NCI-H128 (cell line): ENCODE results near the gene FOXK1.

Experiments used
- DNase-seq: peaks from one replicate; lab custom pipeline; 2025; ENCODE audit not compliant: unreplicated experiment; lab: John Stamatoyannopoulos, UW

Gene FOXK1

DNA sequence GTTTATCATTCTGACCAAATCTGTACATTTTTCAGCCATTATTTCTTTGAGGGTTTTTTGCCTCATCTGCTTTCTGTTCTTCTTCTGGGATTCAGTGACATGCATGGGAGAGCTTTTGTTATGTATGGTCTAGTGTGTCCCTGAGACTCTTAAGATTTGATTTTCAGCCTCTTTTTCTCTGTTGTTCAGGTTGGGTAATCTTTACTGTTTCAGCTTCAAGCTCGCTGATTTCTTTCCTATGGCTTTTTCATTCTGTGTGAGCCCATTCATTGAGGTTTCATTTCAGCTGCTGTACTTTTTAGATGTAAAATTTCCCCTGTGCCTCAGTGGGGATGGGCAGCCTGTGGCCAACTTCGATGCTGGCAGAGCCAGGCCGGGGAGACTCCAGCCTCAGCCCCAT is 38.1 kb downstream of the FOXK1 start:
- DNase-seq = no peak

DNA sequence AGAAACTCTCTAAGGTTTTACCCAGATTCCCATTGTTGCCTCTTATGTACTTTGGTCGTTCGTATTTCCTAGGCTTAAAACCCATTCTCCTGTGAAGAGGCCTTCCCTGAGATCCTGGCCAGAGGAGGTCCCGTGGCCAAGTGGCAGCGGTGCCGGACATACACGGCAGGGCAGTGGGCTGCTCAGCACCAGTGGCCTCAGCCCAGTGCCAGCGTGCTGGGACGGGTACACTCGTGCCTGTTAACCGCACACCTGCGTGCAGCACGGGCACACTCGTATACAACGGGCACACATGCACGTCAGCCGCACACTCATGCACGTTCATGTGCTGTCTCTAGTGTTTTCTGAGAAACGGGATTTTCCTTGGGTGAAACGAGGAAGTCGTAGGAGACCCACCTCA is 40.2 kb downstream of the FOXK1 start:
- DNase-seq = no peak

DNA sequence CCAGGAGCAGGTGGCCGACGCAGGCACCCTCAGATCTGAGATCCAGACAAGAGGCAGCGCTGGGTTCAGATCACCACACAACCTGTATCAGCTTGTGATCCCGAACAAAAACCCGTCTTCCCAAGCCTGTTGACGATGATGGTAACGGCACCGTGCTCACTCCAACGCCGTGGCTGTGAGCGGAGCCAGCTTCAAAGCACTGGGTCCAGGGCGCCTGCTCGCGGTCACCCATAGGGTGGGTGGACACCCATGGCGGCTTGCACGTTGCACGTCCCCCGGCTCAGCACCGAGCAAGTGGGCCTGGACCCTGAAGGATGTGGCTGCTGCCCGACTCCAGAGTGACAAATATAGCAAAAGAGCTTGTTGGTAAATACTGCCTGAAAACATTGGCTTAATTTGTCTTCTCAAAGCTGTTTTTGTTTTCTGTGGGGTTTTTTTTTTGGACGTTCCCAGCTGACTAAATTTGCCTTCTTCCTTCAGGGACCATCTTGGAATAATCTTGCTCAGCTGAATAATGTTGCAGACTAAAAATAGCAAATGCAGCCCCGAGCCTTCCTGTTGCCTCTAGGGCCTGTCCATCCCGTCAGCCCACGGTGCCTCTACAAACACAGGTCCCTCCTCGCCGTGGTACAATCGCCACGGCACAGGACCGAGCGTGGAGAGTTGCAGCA is 41.0 kb downstream of the FOXK1 start:
- no peak for DNase-seq

DNA sequence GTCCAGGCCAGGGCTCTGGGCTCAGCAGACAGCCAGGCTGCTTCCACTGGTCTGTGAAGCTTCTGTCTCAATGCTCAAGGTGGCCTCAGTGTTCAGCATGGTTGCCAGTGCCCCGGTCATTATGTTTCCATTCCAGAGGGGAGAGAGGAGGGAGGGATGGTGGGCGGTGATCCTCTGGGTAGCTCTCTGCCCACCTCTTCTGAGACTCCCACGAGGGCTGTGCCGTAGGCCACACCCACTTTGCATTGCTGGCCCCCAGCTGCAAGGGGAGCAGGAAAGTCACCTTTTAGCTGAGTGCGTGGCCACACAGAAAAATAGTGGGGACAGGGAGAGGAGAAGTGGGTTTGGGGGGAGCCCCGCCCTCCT is 42.5 kb downstream of the FOXK1 start:
- DNase-seq = no peak

DNA sequence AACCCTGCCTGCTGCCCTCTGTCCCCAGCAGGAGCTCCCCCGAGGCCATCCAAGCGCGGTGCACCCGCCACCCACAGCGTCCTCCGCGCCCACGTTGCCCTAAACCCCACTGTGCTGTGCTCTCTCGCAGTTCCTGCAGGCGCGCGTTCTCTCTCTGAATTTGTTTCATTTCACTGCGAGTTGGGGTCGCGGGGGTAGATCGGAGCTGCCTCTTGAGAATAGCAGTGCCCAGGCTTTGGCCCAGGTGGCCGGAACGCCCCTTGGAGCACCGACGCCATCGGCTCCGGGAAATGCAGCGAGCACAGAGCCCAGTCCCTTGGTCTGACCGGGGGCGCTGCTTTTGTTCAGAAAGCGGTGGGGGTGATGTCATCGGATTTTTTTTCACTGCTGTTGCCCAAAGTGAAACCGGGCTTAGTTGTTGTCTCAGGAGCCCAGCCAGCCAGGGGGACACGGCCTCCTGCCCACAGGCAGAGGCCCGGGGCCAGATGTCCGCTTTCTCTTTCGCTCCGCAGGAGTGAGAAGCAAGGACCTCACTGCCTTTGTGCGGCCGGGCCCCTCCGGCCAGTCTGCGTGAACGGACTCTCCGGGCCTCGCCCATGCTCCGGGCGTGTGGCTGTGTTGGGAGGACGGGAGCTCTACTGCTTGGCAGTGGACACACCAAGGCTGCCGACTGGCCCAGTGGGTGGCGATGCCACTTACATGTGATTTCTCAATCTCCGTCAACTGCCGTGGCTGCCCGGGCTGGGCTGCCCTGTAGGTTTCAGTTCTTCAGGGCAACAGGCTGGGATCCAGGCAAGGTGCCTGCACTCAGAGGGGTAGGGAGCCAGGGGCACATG is 43.1 kb downstream of the FOXK1 start:
- no peak for DNase-seq

DNA sequence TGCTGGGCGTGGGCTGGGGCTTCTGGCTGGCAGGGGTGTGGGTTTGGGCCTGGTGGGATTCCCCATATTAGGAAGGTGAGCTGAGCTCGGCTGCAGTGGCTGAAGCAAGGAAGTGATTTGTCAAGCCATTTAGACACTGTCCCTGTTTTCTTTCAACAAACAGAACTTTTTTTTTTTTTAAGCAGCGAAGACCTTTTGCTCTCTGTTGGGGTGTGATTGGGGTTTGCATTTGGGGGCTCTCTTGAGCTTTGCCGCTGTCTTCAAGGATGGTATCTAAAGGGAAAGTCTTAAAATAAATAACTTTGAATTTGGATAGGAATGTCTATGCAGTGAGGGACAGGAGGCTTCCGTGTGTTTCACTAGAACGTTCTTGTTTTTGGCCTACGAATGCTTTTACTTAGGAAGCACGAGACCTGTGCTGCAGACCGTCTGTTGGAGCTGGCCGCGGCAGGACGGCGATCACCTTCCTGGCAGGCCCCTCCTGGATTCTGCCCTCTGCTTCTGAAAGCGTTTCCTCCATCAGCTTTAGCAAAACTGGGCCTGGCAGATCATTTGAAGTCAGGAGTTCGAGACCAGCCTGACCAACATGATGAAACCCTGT is 43.9 kb downstream of the FOXK1 start:
- no peak for DNase-seq

- DNase-seq = no peak
Observed at GRCh38 chr7:4726566-4726965, 44.5 kb downstream of the FOXK1 start.

GRCh38 chr7:4727914-4728705 is 46.0 kb downstream of the FOXK1 start:
- DNase-seq = no peak

DNA sequence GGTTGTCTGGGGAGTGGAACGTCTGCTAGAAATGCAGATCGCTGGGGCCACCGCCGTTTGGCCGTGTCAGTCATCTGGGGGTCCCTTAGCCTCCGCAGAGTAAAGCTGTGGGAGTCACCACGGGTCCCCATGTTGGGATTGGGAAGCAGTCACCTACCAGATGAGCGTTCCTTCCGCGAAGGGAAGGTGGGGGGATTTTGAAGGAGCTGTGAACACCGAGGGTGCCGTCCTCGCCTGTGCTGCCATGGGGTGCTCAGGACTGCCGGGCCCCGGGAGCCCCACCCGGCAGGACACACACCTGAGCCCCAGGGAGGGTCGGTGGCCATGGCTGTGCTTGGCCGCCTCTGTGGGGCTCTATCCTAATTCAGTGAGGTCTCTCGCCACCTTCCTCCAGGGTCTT is 47.2 kb downstream of the FOXK1 start:
- DNase-seq = no peak

DNA sequence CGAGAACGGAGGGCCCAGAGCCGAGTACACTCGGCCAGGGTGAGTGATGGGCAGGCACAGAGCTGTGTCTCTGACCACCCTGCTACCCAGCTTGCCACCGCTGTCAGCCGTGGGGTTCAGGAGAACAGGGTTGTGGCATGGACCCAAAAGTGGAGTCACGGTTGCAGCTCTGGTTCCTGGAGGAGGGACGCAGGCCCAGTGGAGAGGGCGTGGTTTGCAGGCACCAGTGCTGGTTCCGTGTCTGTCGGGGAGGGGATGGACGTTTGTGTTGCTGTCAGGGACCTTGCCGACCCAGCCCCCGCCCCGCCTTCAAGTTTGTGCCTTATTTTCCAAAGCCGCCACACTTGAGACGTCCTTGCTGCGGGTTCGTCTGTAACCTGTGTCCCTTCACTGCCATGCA is 48.2 kb downstream of the FOXK1 start:
- no peak for DNase-seq

DNA sequence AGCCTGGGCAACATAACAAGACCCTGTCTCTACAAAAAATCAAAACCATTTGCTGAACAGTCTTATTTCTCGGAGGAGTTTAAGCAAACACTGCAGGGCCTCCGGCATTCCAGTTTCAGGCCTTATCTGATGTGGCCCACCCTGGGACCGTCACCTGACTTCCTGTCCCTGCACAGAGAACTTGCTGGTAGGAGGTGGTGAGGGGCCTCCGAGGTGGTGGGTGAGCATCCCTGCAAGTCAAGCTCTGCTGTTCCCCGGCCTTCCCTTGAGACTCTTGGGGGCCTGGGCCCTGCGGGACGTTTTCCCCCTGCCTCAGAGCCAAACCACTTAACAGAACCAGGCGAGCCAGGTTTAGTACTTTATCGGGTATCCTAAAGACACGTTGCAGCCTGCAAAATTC is 48.9 kb downstream of the FOXK1 start:
- no peak for DNase-seq

- DNase-seq = no peak
Observed at GRCh38 chr7:4731803-4732202, 49.7 kb downstream of the FOXK1 start.

DNA sequence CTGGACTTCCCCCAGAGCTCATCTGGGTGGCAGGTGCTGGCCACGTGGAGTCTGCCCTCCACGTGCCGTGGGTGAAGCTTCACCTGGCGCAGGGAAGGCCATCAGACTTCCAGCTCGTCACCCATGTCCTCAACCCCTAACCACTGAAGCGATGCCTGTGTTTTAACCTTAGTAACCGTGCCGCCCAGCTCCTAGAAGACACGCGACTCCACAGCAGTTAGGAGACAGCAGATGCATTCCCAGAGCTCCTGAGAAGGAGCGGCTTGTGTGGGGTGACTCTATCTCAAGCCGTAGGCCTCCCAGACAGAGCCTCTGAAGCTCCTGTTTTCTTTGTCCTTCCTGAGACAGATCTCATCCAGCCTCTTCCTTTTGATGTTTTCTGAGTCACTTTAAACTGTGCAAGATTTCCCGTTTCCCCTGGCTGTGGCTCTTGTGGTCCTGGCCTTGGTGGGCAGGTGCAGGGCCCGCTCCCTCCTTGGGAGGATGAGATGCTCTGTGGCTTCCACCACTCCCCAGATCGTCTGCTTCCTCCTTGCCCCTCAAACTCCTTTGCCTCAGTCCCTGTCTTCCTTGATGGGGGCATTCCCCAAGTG is 51.9 kb downstream of the FOXK1 start:
- no peak for DNase-seq

- no peak for DNase-seq
Observed at GRCh38 chr7:4734587-4735345, 52.7 kb downstream of the FOXK1 start.

- DNase-seq = no peak
Observed at GRCh38 chr7:4737300-4737699, 55.2 kb downstream of the FOXK1 start.

GRCh38 chr7:4738711-4739527 is 56.8 kb downstream of the FOXK1 start:
- DNase-seq = no peak

DNA sequence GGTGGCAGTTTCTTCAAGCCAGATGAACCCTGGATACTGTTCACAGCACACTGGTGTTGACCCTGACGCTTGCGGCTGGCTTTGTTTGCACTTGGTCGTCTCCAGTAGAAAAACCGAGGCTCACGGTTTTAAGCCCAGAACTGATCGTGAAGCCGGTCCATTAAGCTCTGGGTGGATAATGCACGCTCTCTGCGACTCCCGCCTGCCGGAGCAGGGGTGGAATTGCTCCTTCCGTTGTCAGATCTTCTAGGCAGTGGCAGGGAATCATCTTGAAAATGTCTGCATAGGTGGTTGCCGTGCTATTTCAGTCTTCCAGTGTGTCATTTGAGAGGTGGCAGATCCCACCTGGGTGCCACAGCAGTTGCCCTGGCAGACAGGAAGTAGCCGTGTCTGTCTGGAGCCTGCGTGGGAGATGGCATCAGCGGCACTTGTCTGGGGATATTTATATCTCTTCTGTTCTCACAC is 57.5 kb downstream of the FOXK1 start:
- DNase-seq = no peak

DNA sequence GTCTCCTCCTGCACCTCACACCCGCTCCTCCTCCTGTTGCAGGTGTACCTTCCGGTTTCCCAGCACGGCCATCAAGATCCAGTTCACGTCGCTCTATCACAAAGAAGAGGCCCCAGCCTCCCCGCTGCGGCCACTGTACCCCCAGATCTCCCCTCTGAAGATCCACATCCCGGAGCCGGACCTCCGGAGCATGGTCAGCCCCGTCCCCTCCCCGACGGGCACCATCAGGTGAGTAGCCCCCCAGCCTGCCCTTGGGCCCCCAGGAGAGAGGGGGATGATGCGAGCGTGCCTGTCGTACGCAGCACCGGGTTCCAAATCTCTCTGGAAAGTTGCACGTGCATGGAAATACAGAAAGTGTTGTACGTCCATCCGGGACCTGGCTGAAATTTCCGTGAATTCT is 58.7 kb downstream of the FOXK1 start:
- no peak for DNase-seq

DNA sequence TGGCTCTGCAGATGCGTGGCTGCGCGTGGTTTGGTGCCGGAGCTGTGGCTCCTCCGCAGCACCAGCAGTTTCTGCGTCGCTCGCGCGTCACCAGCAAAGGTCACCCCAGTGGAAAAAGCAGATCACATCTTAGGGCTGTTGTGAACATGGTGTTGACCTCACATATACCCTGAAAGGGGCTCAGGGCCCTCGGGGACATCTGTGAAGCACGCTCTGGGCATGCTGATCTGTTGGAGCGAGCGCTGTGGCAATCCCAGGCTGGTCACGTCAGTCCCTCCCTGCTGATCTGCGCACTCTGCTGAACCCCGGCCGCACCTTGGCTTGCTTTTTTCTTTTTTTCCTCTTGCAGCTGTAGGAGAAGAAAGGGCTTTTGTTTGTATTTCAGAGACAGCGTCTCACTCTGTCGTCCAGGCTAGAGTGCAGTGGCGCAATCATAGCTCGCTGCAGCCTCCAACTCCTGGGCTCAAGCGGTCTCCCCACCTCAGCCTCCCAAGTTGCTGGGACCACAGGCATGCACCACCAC is 60.0 kb downstream of the FOXK1 start:
- DNase-seq = no peak
